Osteocyte (in vitro differentiated cells): Measurements from ENCODE around the gene ABHD16B. TPM values are rescaled to one million over a fixed set of nuclear protein-coding genes. Genes with fewer than 3 reads are reported as not detected.

Source experiments
- DNase-seq: peaks from one replicate; pipeline ENCODE4 v3.0.0; 2021; ENCODE audit warnings: mixed read lengths; ENCODE audit not compliant: unreplicated experiment; ENCODE audit errors: extremely low spot score
- H3K27ac Mint-ChIP-seq: one replicate; pipeline ENCODE4 v1.8.0; 2021; ENCODE audit warnings: mild to moderate bottlenecking, mixed read lengths; ENCODE audit not compliant: unreplicated experiment
- H3K27me3 Mint-ChIP-seq: one replicate; pipeline ENCODE4 v1.8.0; 2021; ENCODE audit warnings: mixed read lengths; ENCODE audit not compliant: unreplicated experiment
- H3K36me3 Mint-ChIP-seq: one replicate; pipeline ENCODE4 v1.8.0; 2021; ENCODE audit warnings: mixed read lengths; ENCODE audit not compliant: unreplicated experiment
- H3K4me1 Mint-ChIP-seq: one replicate; pipeline ENCODE4 v1.8.0; 2021; ENCODE audit warnings: mixed read lengths; ENCODE audit not compliant: unreplicated experiment
- H3K4me3 Mint-ChIP-seq: one replicate; pipeline ENCODE4 v1.8.0; 2021; ENCODE audit warnings: mild to moderate bottlenecking, moderate library complexity, mixed read lengths; ENCODE audit not compliant: unreplicated experiment
- H3K9me3 Mint-ChIP-seq: one replicate; pipeline ENCODE4 v1.8.0; 2021; ENCODE audit warnings: mixed read lengths; ENCODE audit not compliant: unreplicated experiment
- CTCF ChIP-seq: fragments of 200-600 bp; sonication (generic); IDR thresholded peaks from 2 replicates; pipeline ENCODE4 v1.5.0; 2021; ENCODE audit warnings: antibody characterized with exemption, mild to moderate bottlenecking, moderate library complexity
- total RNA-seq: library from RNA; stranded (reverse); gene quantifications from 2 replicates; pipeline ENCODE4 v1.2.1, GENCODE V29; 2021

Gene ABHD16B
- total RNA-seq, 1 donor from 2014 or later, result not detected

GRCh38 chr20:63889241-63890200 is 28.2 kb downstream of the ABHD16B start:
- Mint-ChIP-seq H3K9me3 (no peaks in the 10 kb centered on the region), H3K27ac (no peak overlapping the region), H3K27me3 (no peaks in the 10 kb centered on the region), H3K36me3 (peaks cover 28% of the 10 kb centered on the region), H3K4me1 (peaks cover 7% of the 10 kb centered on the region), H3K4me3 (no peak overlapping the region)
- no peak for TF ChIP-seq CTCF
- no peak for DNase-seq

GRCh38 chr20:63890201-63890576 is 28.9 kb downstream of the ABHD16B start:
- Mint-ChIP-seq H3K27ac (no peak overlapping the region), H3K36me3 (peaks cover 23% of the 10 kb centered on the region), H3K4me1 (peaks cover 7% of the 10 kb centered on the region), H3K27me3 (no peaks in the 10 kb centered on the region), H3K9me3 (no peaks in the 10 kb centered on the region), H3K4me3 (no peak overlapping the region)
- DNase-seq, result no peak
- no peak for TF ChIP-seq CTCF

DNA sequence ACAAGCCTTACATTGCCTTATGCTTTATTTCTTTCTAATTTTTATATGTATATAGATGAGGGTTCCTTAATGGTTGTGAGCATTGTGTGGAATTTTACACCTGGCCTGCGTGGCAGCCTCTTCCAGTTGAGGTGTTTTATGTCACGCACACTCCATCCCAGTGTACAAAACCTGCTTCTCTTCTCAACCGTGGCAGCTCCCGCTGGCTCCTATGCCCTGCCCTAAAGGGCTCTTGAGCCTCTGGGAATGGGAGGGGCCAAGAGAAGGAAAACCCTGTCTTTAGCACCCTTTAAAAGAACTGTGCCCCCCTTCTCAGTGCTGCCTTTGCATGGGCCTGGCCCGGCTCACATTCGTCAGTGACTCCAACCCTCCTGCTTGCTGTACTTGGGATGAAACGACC is 29.3 kb downstream of the ABHD16B start:
- Mint-ChIP-seq H3K4me1 (peaks cover 8% of the 10 kb centered on the region), H3K9me3 (no peaks in the 10 kb centered on the region), H3K36me3 (peaks cover 23% of the 10 kb centered on the region), H3K27me3 (no peaks in the 10 kb centered on the region), H3K27ac (no peak overlapping the region), H3K4me3 (no peak overlapping the region)
- no peak for TF ChIP-seq CTCF
- DNase-seq, result no peak

- Mint-ChIP-seq H3K36me3 (peaks cover 23% of the 10 kb centered on the region), H3K9me3 (no peaks in the 10 kb centered on the region), H3K4me1 (peaks cover 15% of the 10 kb centered on the region), H3K27me3 (no peaks in the 10 kb centered on the region), H3K4me3 (no peak overlapping the region), H3K27ac (no peak overlapping the region)
- DNase-seq, result no peak
- TF ChIP-seq CTCF, result no peak
Observed at GRCh38 chr20:63891061-63892002, 30.0 kb downstream of the ABHD16B start.

DNA sequence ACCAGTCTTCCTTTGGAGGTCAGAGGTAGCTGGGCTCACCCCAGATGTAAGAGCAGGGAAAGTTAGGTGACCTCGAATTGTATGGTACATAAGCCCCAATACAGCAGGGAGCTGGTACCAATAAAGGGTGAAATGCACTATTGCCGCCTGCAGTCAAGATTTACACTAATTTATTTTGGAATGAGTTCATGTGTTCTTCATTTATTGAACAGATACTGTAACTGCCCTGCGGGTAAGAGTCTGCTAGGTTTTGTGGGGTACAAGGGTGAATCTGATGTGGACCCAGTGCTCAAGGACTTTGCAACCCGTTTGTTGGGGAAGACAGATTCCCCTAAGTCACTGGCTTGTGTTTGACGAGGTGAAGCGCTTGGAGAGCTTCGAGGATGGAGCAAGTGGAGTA is 31.1 kb downstream of the ABHD16B start:
- Mint-ChIP-seq H3K4me1 (peaks cover 25% of the 10 kb centered on the region), H3K9me3 (no peaks in the 10 kb centered on the region), H3K4me3 (no peak overlapping the region), H3K27me3 (no peaks in the 10 kb centered on the region), H3K36me3 (peaks cover 23% of the 10 kb centered on the region), H3K27ac (no peak overlapping the region)
- TF ChIP-seq CTCF, result no peak
- no peak for DNase-seq
